Mesenchymal stem cell (in vitro differentiated cells and primary cell): ENCODE data around the gene RIPOR2.

Source experiments
- DNase-seq: peaks from one replicate; pipeline ENCODE4 v3.0.0-alpha.2; 2013
- H2AFZ ChIP-seq: one replicate; pipeline ENCODE4 v1.6.1; 2013; ENCODE audit warnings: low read depth, mild to moderate bottlenecking, control low read depth, inconsistent platforms, low read length, moderate library complexity
- H2AK5ac ChIP-seq: 2 replicates; pipeline ENCODE4 v1.6.1; 2013; ENCODE audit warnings: low read length, moderate library complexity, mild to moderate bottlenecking, inconsistent platforms; ENCODE audit not compliant: severe bottlenecking
- H2BK120ac ChIP-seq: one replicate; pipeline ENCODE4 v1.6.1; 2013; ENCODE audit warnings: low read depth, mild to moderate bottlenecking, inconsistent platforms, low read length, moderate library complexity
- H2BK12ac ChIP-seq, 2 experiments: one replicate each; pipeline ENCODE4 v1.6.1; 2013; ENCODE audit warnings: inconsistent platforms in 2 of 2, low read length in 2 of 2, mild to moderate bottlenecking in 2 of 2, moderate library complexity in 2 of 2, control low read depth in 1 of 2
- H2BK15ac ChIP-seq: one replicate; pipeline ENCODE4 v1.6.1; 2013; ENCODE audit warnings: mild to moderate bottlenecking, low read depth, inconsistent platforms; ENCODE audit not compliant: poor library complexity, severe bottlenecking
- H2BK5ac ChIP-seq: 2 replicates; pipeline ENCODE4 v1.6.1; 2013; ENCODE audit warnings: low read depth, mild to moderate bottlenecking, low read length, control low read depth, inconsistent platforms; ENCODE audit not compliant: poor library complexity, severe bottlenecking
- H3K14ac ChIP-seq, 2 experiments: one replicate each; pipeline ENCODE4 v1.6.1; 2013; ENCODE audit warnings: inconsistent platforms in 2 of 2, low read length in 2 of 2, control low read depth in 1 of 2, mild to moderate bottlenecking in 1 of 2, moderate library complexity in 1 of 2
- H3K18ac ChIP-seq, 2 experiments: one replicate each; pipeline ENCODE4 v1.6.1; 2013; ENCODE audit warnings: inconsistent platforms in 2 of 2, low read length in 2 of 2, control low read depth in 1 of 2, low read depth in 1 of 2, mild to moderate bottlenecking in 1 of 2
- H3K23ac ChIP-seq, 2 experiments: one replicate each; pipeline ENCODE4 v1.6.1; 2013; ENCODE audit warnings: inconsistent platforms in 2 of 2, low read length in 2 of 2, mild to moderate bottlenecking in 2 of 2, moderate library complexity in 2 of 2, control low read depth in 1 of 2
- H3K27ac ChIP-seq: 2 replicates; pipeline ENCODE4 v1.5.1; 2013; ENCODE audit warnings: mild to moderate bottlenecking, moderate library complexity, low read length, control low read depth, inconsistent platforms; ENCODE audit not compliant: poor library complexity, severe bottlenecking
- H3K27me3 ChIP-seq, 2 experiments: 2 replicates each; pipeline versions ENCODE4 v1.6.1 to v1.7.0; 2013; ENCODE audit warnings: low read length in 2 of 2, mild to moderate bottlenecking in 2 of 2, moderate library complexity in 2 of 2, control low read depth in 1 of 2, inconsistent platforms in 1 of 2; ENCODE audit not compliant: control insufficient read depth in 1 of 2, insufficient read depth in 1 of 2
- H3K36me3 ChIP-seq, 2 experiments: 2 replicates each; pipeline versions ENCODE4 v1.6.1 to v1.7.0; 2013; ENCODE audit warnings: low read length in 2 of 2, control low read depth in 1 of 2, inconsistent platforms in 1 of 2, low read depth in 1 of 2, mild to moderate bottlenecking in 1 of 2; ENCODE audit not compliant: insufficient read depth in 2 of 2, control insufficient read depth in 1 of 2
- H3K4ac ChIP-seq, 2 experiments: one replicate each; pipeline ENCODE4 v1.6.1; 2013; ENCODE audit warnings: inconsistent platforms in 2 of 2, low read length in 2 of 2, mild to moderate bottlenecking in 2 of 2, moderate library complexity in 2 of 2, control low read depth in 1 of 2, low read depth in 1 of 2
- H3K4me1 ChIP-seq: 2 replicates; pipeline ENCODE4 v1.6.1; 2013; ENCODE audit warnings: low read depth, low read length, control low read depth; ENCODE audit not compliant: control insufficient read depth, insufficient read depth
- H3K4me2 ChIP-seq: 2 replicates; pipeline ENCODE4 v1.6.1; 2013; ENCODE audit warnings: low read length, mild to moderate bottlenecking, inconsistent platforms; ENCODE audit not compliant: poor library complexity, severe bottlenecking
- H3K4me3 ChIP-seq, 2 experiments: 2 replicates each; pipeline versions ENCODE4 v1.5.1 to v1.7.0; 2013; ENCODE audit warnings: low read length in 2 of 2, mild to moderate bottlenecking in 2 of 2, control low read depth in 1 of 2, low read depth in 1 of 2; ENCODE audit not compliant: insufficient read depth in 1 of 2
- H3K79me1 ChIP-seq: replicated peaks from 2 replicates; pipeline ENCODE4 v1.6.1; 2013; ENCODE audit warnings: mild to moderate bottlenecking, control low read depth, low read length, inconsistent platforms; ENCODE audit not compliant: poor library complexity, severe bottlenecking
- H3K9ac ChIP-seq: 2 replicates; pipeline ENCODE4 v1.7.0; 2013; ENCODE audit warnings: mild to moderate bottlenecking, low read length, moderate library complexity
- H3K9me3 ChIP-seq: 2 replicates; pipeline ENCODE4 v1.7.0; 2013; ENCODE audit warnings: mild to moderate bottlenecking, low read length; ENCODE audit not compliant: control insufficient read depth
- H4K8ac ChIP-seq: one replicate; pipeline ENCODE4 v1.6.1; 2013; ENCODE audit warnings: inconsistent platforms, mild to moderate bottlenecking, low read length, moderate library complexity
- H4K91ac ChIP-seq: one replicate; pipeline ENCODE4 v1.6.1; 2013; ENCODE audit warnings: mild to moderate bottlenecking, low read length, inconsistent platforms
- WGBS: methylation state at CpG from one replicate; pipeline ENCODE4 v1.1.7; 2013; ENCODE audit warnings: mixed read lengths; 5-methylcytosine and 5-hydroxymethylcytosine counted together

Gene RIPOR2

GRCh38 chr6:24922814-24923213 lies 12.9 kb downstream of the RIPOR2 start:
- Histone ChIP-seq H3K18ac (no peak overlapping the region), H3K23ac (no peak overlapping the region), H3K9ac (no peak overlapping the region), H2BK120ac (no peak overlapping the region), H3K4me1 (no peaks in the 10 kb centered on the region), H2AFZ (no peak overlapping the region), H3K27me3 (peaks cover 0 to 15% of the 10 kb centered on the region in 2 experiments), H3K36me3 (no peaks in the 10 kb centered on the region), H3K4me3 (no peak overlapping the region), H4K8ac (no peak overlapping the region), H2BK15ac (no peak overlapping the region), H3K79me1 (no peaks in the 10 kb centered on the region), H2BK12ac (no peak overlapping the region), H3K4ac (no peak overlapping the region), H4K91ac (no peak overlapping the region), H2AK5ac (no peak overlapping the region), H3K14ac (no peak overlapping the region), H3K27ac (no peak overlapping the region), H2BK5ac (no peak overlapping the region), H3K9me3 (no peaks in the 10 kb centered on the region), H3K4me2 (no peak overlapping the region)
- no peak for DNase-seq
- 100% methylated on average over 1 of the region's 2 CpGs for WGBS

DNA sequence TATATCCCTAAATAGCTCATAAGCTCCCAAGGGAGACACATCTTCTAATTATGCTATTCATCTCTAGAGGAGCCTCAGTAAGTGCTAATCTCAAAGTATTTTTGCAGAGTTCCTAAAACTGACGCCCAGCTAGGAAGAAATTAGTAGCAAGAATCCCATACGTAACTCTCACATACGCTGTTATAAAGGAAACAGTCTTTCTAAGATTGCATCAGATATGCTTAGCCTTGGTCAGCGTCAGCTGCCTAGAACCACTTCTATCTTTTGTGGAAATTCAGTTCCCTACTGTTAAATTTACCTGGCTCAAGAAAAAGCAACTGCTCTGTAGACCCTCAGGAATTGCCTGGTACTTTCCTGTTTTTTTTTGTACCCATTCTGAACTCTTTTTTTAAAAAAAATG lies 13.6 kb downstream of the RIPOR2 start:
- Histone ChIP-seq H3K14ac (no peak overlapping the region), H2AFZ (no peak overlapping the region), H3K4ac (no peak overlapping the region), H3K18ac (no peak overlapping the region), H3K4me1 (no peaks in the 10 kb centered on the region), H3K9me3 (no peaks in the 10 kb centered on the region), H3K36me3 (no peaks in the 10 kb centered on the region), H3K23ac (no peak overlapping the region), H3K79me1 (no peaks in the 10 kb centered on the region), H3K4me3 (no peak overlapping the region), H2BK5ac (no peak overlapping the region), H4K91ac (no peak overlapping the region), H3K27ac (no peak overlapping the region), H2AK5ac (no peak overlapping the region), H2BK120ac (no peak overlapping the region), H2BK12ac (no peak overlapping the region), H3K4me2 (no peak overlapping the region), H4K8ac (no peak overlapping the region), H3K9ac (no peak overlapping the region), H2BK15ac (no peak overlapping the region), H3K27me3 (peaks cover 0 to 15% of the 10 kb centered on the region in 2 experiments)
- no peak for DNase-seq
- WGBS = 91% methylated on average over 4 of the region's 4 CpGs

GRCh38 chr6:24920136-24920535 lies 15.6 kb downstream of the RIPOR2 start:
- no peak overlapping the region for H4K8ac ChIP-seq
- no peak overlapping the region for H3K18ac ChIP-seq
- H3K4ac ChIP-seq = no peak overlapping the region
- no peak overlapping the region for H2BK120ac ChIP-seq
- no peak overlapping the region for H4K91ac ChIP-seq
- H3K4me1 ChIP-seq = no peaks in the 10 kb centered on the region
- no peak overlapping the region for H2BK15ac ChIP-seq
- no peak overlapping the region for H3K14ac ChIP-seq
- no peaks in the 10 kb centered on the region for H3K36me3 ChIP-seq
- no peaks in the 10 kb centered on the region for H3K9me3 ChIP-seq
- H2BK5ac ChIP-seq = no peak overlapping the region
- H3K4me2 ChIP-seq = no peak overlapping the region
- no peak overlapping the region for H3K23ac ChIP-seq
- H3K4me3 ChIP-seq = no peak overlapping the region
- no peak for DNase-seq
- no peak overlapping the region for H2AFZ ChIP-seq
- H3K79me1 ChIP-seq = no peaks in the 10 kb centered on the region
- no peak overlapping the region for H2AK5ac ChIP-seq
- H3K9ac ChIP-seq = no peak overlapping the region
- H2BK12ac ChIP-seq = no peak overlapping the region
- H3K27me3 ChIP-seq = peaks cover 0 to 24% of the 10 kb centered on the region in 2 experiments
- H3K27ac ChIP-seq = no peak overlapping the region

GRCh38 chr6:24919056-24919892 lies 16.5 kb downstream of the RIPOR2 start:
- Histone ChIP-seq H2BK12ac (peak overlapping the region in 1 of 2 experiments; percentile 47), H3K4me3 (no peak overlapping the region), H2AK5ac (no peak overlapping the region), H3K18ac (no peak overlapping the region), H3K36me3 (no peaks in the 10 kb centered on the region), H2BK5ac (peak overlapping the region; percentile 3), H2BK120ac (no peak overlapping the region), H3K4me1 (no peaks in the 10 kb centered on the region), H3K9me3 (no peaks in the 10 kb centered on the region), H2AFZ (no peak overlapping the region), H3K4ac (no peak overlapping the region), H3K14ac (no peak overlapping the region), H3K4me2 (no peak overlapping the region), H2BK15ac (no peak overlapping the region), H4K8ac (no peak overlapping the region), H3K9ac (no peak overlapping the region), H3K79me1 (no peaks in the 10 kb centered on the region), H4K91ac (no peak overlapping the region), H3K27me3 (peaks cover 3 to 23% of the 10 kb centered on the region in 2 experiments), H3K23ac (no peak overlapping the region), H3K27ac (no peak overlapping the region)
- WGBS = 63% methylated on average over 11 of the region's 12 CpGs
- no peak for DNase-seq
